SK-N-MC (cell line): ENCODE data around the gene SLITRK2.

Source experiments
- DNase-seq: peaks from one replicate; pipeline ENCODE4 v3.0.0-alpha.2; 2011; ENCODE audit warnings: low read depth, low spot score
- H3K27ac ChIP-seq: fragments of 200-600 bp; sonication (generic); 2 replicates; pipeline ENCODE4 v1.5.1; 2016; ENCODE audit warnings: mixed run types
- H3K36me3 ChIP-seq: fragments of 200-600 bp; sonication (generic); 2 replicates; pipeline ENCODE4 v1.6.1; 2017; ENCODE audit warnings: antibody characterized with exemption, low read length, mixed read lengths; ENCODE audit not compliant: insufficient read depth
- H3K4me3 ChIP-seq: fragments of 200-600 bp; sonication (generic); 2 replicates; pipeline ENCODE4 v1.5.1; 2016
- H3K9ac ChIP-seq: fragments of 200-600 bp; sonication (generic); 2 replicates; pipeline ENCODE4 v1.8.0; 2017; ENCODE audit warnings: mixed run types, mixed read lengths; ENCODE audit not compliant: insufficient read length
- H3K9me3 ChIP-seq: fragments of 200-600 bp; sonication (generic); 2 replicates; pipeline ENCODE4 v1.6.1; 2017; ENCODE audit warnings: low read depth, mild to moderate bottlenecking, antibody characterized with exemption, low read length, moderate library complexity, mixed read lengths
- EZH2 ChIP-seq: fragments of 200-600 bp; sonication (generic); IDR thresholded peaks from one replicate; pipeline ENCODE4 v1.6.1; 2017; ENCODE audit warnings: antibody characterized with exemption
- FOXP2 ChIP-seq: optimal IDR thresholded peaks from 2 replicates; pipeline ENCODE3; 2011; ENCODE audit warnings: mild to moderate bottlenecking, moderate library complexity; ENCODE audit not compliant: insufficient read depth; ENCODE audit errors: extremely low read length, control extremely low read depth
- POLR2AphosphoS5 ChIP-seq: IDR thresholded peaks from 2 replicates; pipeline ENCODE4 v1.6.1; 2012; ENCODE audit warnings: mild to moderate bottlenecking, low read depth, low read length, borderline replicate concordance

Gene SLITRK2

DNA sequence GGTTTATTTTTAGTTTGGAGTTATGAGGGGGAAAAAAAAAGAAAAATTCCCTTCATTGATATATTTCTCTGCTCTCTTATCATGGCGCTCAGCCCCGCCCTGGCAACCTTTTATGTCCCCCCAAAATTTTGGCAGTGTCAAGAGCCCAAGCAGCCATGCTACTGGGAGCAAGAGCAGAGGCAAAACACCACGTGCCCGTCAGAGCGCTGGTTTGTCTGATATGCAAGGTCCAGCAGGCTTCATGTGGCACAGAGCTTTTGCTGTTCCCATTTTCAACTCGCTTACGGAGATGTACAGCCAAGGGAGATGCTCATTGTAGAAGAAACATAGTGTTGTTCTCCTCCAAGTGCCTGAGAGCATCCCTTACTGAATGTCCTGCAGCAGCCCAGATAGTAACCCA is 27.3 kb downstream of the SLITRK2 start:
- H3K9me3 ChIP-seq: no peaks in the 10 kb centered on the region
- no peaks in the 10 kb centered on the region for H3K36me3 ChIP-seq
- H3K27ac ChIP-seq: no peak overlapping the region
- no peak overlapping the region for H3K9ac ChIP-seq
- H3K4me3 ChIP-seq: no peak overlapping the region
- TF ChIP-seq POLR2AphosphoS5 (no peak), EZH2 (no peak), FOXP2 (no peak)
- DNase-seq: no peak

DNA sequence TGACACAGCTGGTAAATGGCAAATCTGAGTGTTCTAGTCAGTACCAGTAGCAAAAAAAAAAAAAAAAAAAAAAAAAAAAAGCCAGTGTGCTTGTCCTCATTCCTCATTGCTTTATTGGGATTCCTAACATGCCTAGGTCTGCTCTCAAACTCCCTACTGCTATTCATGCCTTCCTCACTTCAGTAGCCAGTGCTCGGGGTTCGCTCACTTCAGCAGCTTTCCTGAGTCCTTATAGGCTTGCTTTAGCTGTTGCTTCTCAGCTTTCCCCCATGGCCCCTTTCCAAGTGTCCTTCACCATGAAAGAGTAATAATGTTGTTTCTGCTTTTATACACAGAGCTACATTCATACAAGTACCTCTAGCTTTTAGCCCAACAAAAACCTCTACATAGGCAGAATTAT is 30.8 kb downstream of the SLITRK2 start:
- Histone ChIP-seq H3K9me3 (no peaks in the 10 kb centered on the region), H3K27ac (no peak overlapping the region), H3K4me3 (no peak overlapping the region), H3K36me3 (no peaks in the 10 kb centered on the region), H3K9ac (no peak overlapping the region)
- no peak for DNase-seq
- TF ChIP-seq FOXP2: no peak
- no peak for TF ChIP-seq POLR2AphosphoS5
- TF ChIP-seq EZH2: no peak

- H3K27ac ChIP-seq: no peak overlapping the region
- H3K36me3 ChIP-seq: no peaks in the 10 kb centered on the region
- DNase-seq: no peak
- no peak overlapping the region for H3K4me3 ChIP-seq
- no peak overlapping the region for H3K9ac ChIP-seq
- TF ChIP-seq POLR2AphosphoS5: no peak
- no peak for TF ChIP-seq EZH2
- no peak for TF ChIP-seq FOXP2
- H3K9me3 ChIP-seq: no peaks in the 10 kb centered on the region
Measured at GRCh38 chrX:145848857-145849256, 31.2 kb downstream of the SLITRK2 start.

DNA sequence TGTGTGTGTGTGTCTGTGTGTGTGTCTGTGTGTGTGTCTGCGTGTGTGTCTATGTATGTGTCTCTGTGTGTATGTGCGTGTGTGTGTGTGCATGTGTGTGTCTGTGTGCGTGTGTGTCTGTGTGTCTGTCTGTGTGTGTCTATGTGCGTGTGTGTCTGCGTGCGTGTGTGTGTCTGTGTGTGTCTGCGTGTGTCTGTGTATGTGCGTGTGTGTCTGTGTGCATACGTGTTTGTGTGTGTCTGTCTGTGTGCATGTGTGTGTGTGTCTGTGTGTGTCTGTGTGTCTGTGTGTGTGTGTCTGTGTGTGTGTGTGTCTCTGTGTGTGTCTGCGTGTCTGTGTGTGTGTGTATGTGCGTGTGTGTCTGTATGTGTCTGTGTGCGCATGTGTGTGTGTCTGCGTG is 35.6 kb downstream of the SLITRK2 start:
- H3K4me3 ChIP-seq: no peak overlapping the region
- TF ChIP-seq POLR2AphosphoS5 (no peak), FOXP2 (no peak), EZH2 (no peak)
- H3K27ac ChIP-seq: no peak overlapping the region
- no peak overlapping the region for H3K9ac ChIP-seq
- H3K36me3 ChIP-seq: no peaks in the 10 kb centered on the region
- no peaks in the 10 kb centered on the region for H3K9me3 ChIP-seq
- no peak for DNase-seq

GRCh38 chrX:145856181-145856580 is 38.6 kb downstream of the SLITRK2 start:
- Histone ChIP-seq H3K4me3 (no peak overlapping the region), H3K9me3 (no peaks in the 10 kb centered on the region), H3K27ac (no peak overlapping the region), H3K9ac (no peak overlapping the region), H3K36me3 (no peaks in the 10 kb centered on the region)
- TF ChIP-seq POLR2AphosphoS5 (no peak), FOXP2 (no peak), EZH2 (no peak)
- DNase-seq: no peak

DNA sequence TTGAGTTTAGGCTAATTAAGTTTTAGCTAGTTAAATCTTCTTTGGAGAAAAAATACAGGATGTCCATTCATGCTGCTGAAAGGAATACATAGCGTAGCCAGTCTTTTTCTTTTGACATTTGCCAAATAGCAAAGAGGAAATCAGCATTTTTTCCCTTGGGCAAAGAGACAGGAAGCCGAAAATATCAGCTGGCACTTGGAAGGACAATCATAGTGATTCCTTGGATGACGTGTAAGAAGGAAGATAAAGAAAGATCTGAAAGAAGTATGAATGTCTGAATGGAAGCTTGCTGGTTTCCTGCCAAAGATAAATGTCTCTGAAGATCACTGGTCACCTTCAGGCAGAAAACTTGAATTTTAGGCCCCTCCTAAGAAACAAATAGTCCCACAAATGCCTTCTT is 44.2 kb downstream of the SLITRK2 start:
- Histone ChIP-seq H3K36me3 (no peaks in the 10 kb centered on the region), H3K9me3 (no peaks in the 10 kb centered on the region), H3K4me3 (no peak overlapping the region), H3K27ac (no peak overlapping the region), H3K9ac (no peak overlapping the region)
- DNase-seq: no peak
- no peak for TF ChIP-seq FOXP2
- no peak for TF ChIP-seq POLR2AphosphoS5
- TF ChIP-seq EZH2: no peak

DNA sequence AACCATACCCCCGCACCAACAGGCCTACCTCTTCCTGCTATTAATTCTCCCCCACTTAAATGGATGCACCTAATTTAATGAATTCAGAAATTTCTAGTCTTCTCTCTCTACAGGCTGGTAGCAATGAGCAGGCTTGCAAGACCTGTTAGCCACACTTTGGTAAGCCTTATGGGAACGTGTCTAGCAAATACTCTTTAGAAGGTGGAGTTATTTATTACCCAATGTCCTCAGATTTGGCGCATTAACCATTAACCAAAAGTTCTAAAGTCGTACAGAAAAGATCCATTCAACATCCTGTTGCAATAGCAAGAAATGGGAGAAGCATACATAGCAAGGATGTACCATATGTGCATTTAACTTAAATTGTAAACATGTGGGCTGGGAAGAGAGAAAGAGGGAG is 47.5 kb downstream of the SLITRK2 start:
- no peak for DNase-seq
- H3K36me3 ChIP-seq: no peaks in the 10 kb centered on the region
- TF ChIP-seq EZH2 (no peak), FOXP2 (no peak), POLR2AphosphoS5 (no peak)
- no peak overlapping the region for H3K27ac ChIP-seq
- no peaks in the 10 kb centered on the region for H3K9me3 ChIP-seq
- no peak overlapping the region for H3K4me3 ChIP-seq
- H3K9ac ChIP-seq: no peak overlapping the region
